ENCODE measurements around the gene DPF3. TPM values are rescaled to one million over a fixed set of nuclear protein-coding genes. Genes with fewer than 3 reads are reported as not detected.

The DPF3 gene
- total RNA-seq, 2 donors from 2014 or later, result 0.78 to 4.0 TPM

DNA sequence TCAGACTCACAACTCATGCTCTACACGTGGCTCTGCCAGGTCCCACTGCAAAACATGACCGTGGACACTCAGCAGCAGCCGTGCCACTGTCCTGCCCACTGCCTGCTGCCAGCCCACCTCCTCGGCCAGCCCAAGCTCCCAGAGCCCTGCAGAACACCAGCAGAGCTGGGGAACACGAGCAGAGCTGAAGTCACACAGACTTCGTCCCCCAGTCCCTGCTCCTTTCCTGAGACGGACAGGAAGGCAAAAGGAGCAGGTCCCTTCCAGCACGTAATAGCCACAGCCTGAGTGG is 152.1 kb downstream of the DPF3 start:
- no peaks in the 10 kb centered on the region for H3K36me3 ChIP-seq (replicated peaks in 1 of 2; ENCODE audit: insufficient read depth in 1 of 2, low read depth in 2 of 2)
- ATAC-seq, result no peak
- H3K27me3 ChIP-seq, result no peaks in the 10 kb centered on the region
- no peaks in the 10 kb centered on the region for H3K9me3 ChIP-seq
- peaks cover 22% of the 10 kb centered on the region for H3K4me1 ChIP-seq
- WGBS, 2 donors, result 80 to 88% methylated on average over 1 to 8 of the region's 8 CpGs
- TF ChIP-seq, protein P1, sequence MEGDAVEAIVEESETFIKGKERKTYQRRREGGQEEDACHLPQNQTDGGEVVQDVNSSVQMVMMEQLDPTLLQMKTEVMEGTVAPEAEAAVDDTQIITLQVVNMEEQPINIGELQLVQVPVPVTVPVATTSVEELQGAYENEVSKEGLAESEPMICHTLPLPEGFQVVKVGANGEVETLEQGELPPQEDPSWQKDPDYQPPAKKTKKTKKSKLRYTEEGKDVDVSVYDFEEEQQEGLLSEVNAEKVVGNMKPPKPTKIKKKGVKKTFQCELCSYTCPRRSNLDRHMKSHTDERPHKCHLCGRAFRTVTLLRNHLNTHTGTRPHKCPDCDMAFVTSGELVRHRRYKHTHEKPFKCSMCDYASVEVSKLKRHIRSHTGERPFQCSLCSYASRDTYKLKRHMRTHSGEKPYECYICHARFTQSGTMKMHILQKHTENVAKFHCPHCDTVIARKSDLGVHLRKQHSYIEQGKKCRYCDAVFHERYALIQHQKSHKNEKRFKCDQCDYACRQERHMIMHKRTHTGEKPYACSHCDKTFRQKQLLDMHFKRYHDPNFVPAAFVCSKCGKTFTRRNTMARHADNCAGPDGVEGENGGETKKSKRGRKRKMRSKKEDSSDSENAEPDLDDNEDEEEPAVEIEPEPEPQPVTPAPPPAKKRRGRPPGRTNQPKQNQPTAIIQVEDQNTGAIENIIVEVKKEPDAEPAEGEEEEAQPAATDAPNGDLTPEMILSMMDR (IDR thresholded peaks at IDR 0.05), result no peak
- no peak for TF ChIP-seq POLR2A (IDR thresholded peaks at IDR 0.05)
- no peak overlapping the region for H3K27ac ChIP-seq
- no peak for DNase-seq
- H3K4me3 ChIP-seq, result no peak overlapping the region
- intact Hi-C loops (cut with DNase I), result no loop called here

DNA sequence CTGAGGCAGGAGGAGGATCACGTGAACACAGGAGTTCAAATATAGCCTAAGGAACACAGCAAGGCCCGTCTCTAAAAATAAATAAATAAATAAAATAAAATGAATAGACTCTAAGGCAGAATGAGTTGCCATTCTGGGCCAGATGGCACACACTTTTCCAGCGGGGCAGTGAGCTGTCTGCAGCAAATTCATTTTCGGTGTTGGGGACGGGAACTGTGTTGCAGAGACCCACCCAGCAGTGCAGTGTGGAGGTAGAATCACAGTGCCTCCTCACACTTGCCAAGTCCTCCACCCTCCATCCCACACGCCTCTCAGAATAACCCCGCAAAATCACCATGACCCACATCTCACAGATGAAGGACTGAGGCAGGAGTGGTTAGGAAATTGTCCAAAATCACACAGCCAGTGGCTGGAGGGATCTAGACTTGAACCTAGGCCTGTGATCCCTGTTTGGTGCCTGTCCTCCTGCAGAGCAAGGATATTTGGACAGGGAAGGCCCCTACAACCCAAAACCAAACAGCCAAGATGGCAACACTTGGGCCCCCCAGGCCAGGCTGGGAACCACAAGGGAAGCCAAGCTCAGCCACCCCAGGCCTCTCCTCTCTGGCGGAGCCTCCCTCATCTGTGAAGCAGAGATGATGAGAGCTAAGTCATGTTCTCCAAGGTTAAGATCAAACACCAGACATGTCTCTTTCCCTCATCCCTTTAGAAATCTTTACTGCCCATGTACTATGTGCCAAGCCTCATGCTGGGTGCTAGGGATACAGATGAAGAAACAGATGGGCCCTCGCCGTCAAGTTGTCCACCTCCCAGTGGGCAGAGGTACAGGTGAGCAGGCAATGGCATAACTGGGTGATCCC is 152.7 kb downstream of the DPF3 start:
- H3K27ac ChIP-seq, result no peak overlapping the region
- peaks cover 22% of the 10 kb centered on the region for H3K4me1 ChIP-seq
- TF ChIP-seq POLR2A (IDR thresholded peaks at IDR 0.05), result no peak
- TF ChIP-seq, protein P1 (IDR thresholded peaks at IDR 0.05), result no peak
- intact Hi-C loops (cut with DNase I), result no loop called here
- 91 to 97% methylated on average over 9 to 10 of the region's 10 CpGs for WGBS, 2 donors
- H3K4me3 ChIP-seq, result no peak overlapping the region
- no peaks in the 10 kb centered on the region for H3K36me3 ChIP-seq (replicated peaks in 1 of 2; ENCODE audit: insufficient read depth in 1 of 2, low read depth in 2 of 2)
- no peaks in the 10 kb centered on the region for H3K9me3 ChIP-seq
- H3K27me3 ChIP-seq, result no peaks in the 10 kb centered on the region
- DNase-seq, result no peak
- no peak for ATAC-seq

DNA sequence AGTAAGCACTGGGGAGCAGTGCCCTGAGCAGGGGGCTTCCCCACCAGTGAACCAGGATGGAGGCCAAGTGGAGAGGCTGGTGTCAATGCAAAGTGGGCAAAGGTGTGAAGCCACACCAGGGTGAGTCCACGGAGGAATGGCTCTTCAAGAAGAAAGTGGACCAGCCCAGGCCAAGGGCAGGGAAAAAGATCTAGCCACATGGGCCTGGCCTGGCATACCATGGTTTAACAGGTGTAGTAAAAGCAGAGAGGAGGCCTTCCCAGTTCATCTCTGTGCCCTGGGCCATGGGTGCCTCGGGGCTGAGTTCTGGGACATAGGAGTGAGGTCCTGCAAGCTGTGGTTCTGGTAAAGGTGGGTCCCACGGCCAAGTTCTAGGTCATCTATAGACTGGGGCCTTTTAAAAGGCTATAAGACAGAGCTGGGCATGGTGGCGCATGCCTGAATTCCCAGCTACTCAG is 153.4 kb downstream of the DPF3 start:
- intact Hi-C loops (cut with DNase I), result no loop called here
- no peaks in the 10 kb centered on the region for H3K27me3 ChIP-seq
- no peak overlapping the region for H3K4me3 ChIP-seq
- H3K27ac ChIP-seq, result no peak overlapping the region
- 89 to 97% methylated on average over 4 of the region's 4 CpGs for WGBS, 2 donors
- peaks cover 22% of the 10 kb centered on the region for H3K4me1 ChIP-seq
- H3K36me3 ChIP-seq (replicated peaks in 1 of 2; ENCODE audit: insufficient read depth in 1 of 2, low read depth in 2 of 2), result no peaks in the 10 kb centered on the region
- TF ChIP-seq POLR2A (IDR thresholded peaks at IDR 0.05), result no peak
- TF ChIP-seq, protein P1 (IDR thresholded peaks at IDR 0.05), result no peak
- ATAC-seq, result no peak
- H3K9me3 ChIP-seq, result no peaks in the 10 kb centered on the region
- no peak for DNase-seq

DNA sequence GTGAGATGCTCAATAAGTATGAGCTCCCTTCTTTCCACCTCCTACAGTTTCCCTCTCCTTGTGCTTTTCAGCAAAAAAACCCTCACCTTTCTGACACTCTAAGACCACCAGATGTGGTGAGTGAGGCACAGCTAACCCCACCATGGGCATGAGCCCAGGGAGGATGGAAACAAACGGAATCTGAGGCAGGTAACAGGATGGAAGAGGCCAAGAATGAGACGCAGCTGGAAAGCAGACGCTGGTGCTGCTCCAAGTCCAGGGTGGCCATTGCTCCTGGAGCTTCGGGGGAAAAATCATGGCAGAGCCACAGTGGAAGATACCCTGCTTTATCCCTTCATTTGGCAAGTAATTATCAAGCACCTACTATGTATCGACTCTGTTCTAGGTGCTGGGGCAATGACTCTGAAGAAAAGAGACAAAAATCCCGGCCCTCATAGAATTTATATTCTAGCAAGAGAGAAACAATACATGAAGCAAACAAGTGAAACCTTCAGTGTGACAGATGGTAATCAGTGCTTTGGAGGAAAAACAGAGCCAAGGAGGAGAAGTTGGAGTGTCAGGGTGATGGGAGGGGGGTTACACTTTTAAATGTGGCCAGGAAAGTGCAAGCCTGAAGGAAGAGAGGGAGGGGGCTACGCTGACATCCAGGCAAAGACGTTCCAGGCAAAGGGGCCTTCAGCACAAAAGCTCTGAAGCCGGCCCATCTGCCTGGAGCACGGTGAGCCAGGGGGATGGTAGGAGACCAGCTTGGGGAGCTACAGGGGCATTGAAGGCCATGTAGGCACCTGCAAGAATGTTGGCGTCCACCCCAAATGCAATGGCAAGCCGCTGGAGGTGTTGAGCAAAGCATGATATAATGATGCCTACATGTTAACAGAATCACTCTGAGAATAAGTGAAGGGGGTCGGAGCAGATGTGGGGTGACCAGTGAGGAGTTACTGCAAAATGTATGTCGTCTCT is 154.2 kb downstream of the DPF3 start:
- H3K36me3 ChIP-seq (replicated peaks in 1 of 2; ENCODE audit: insufficient read depth in 1 of 2, low read depth in 2 of 2), result no peaks in the 10 kb centered on the region
- no peaks in the 10 kb centered on the region for H3K27me3 ChIP-seq
- no peak for DNase-seq
- no peak overlapping the region for H3K27ac ChIP-seq
- no peak overlapping the region for H3K4me3 ChIP-seq
- TF ChIP-seq, protein P1 (IDR thresholded peaks at IDR 0.05), result no peak
- TF ChIP-seq POLR2A (IDR thresholded peaks at IDR 0.05), result no peak
- intact Hi-C loops (cut with DNase I), result no loop called here
- peaks cover 21% of the 10 kb centered on the region for H3K4me1 ChIP-seq
- 81 to 86% methylated on average over 14 of the region's 14 CpGs for WGBS, 2 donors
- ATAC-seq, result no peak
- no peaks in the 10 kb centered on the region for H3K9me3 ChIP-seq
